HFFc6 (cell line): ENCODE data around the gene C19orf73. TPM values are rescaled to one million over a fixed set of nuclear protein-coding genes. Genes with fewer than 3 reads are reported as not detected.
"Not testable (repeated sequence)": the region's sequence is repeated elsewhere in the genome, so short reads cannot be mapped to it uniquely, and the experiment has no call there.

Experiments
- DNase-seq: peaks from one replicate; pipeline ENCODE4 v3.0.0-alpha.2; 2018
- H3K27ac Mint-ChIP-seq: 2 replicates; pipeline ENCODE4 v1.8.0; 2020; ENCODE audit warnings: mild to moderate bottlenecking, mixed read lengths
- H3K27me3 Mint-ChIP-seq: 2 replicates; pipeline ENCODE4 v1.8.0; 2021; ENCODE audit warnings: mild to moderate bottlenecking, moderate library complexity, mixed read lengths; ENCODE audit not compliant: insufficient read depth
- H3K36me3 Mint-ChIP-seq: 2 replicates; pipeline ENCODE4 v1.8.0; 2021; ENCODE audit warnings: low read depth, mixed read lengths
- H3K4me1 Mint-ChIP-seq: 2 replicates; pipeline ENCODE4 v1.8.0; 2020; ENCODE audit warnings: low read depth, mixed read lengths
- H3K4me3 Mint-ChIP-seq: 2 replicates; pipeline ENCODE4 v1.8.0; 2020; ENCODE audit warnings: mild to moderate bottlenecking, moderate library complexity, mixed read lengths
- H3K9me3 Mint-ChIP-seq: 2 replicates; pipeline ENCODE4 v1.8.0; 2020; ENCODE audit warnings: mild to moderate bottlenecking, mixed read lengths
- total RNA-seq, 6 experiments: library from RNA; stranded (reverse); fragmentation: NEBNext Ultra II Directional; extraction: Animal tissue kit (Norgen Biotek cat#: 25700); gene quantifications; 2 replicates in 1 of 6; 3 replicates in 5 of 6; pipeline ENCODE4 v1.2.3, GENCODE V29; 2021
- TF ChIP-seq, protein P1 (sequence below): fragments of 200-600 bp; sonication (generic); IDR thresholded peaks from 2 replicates; pipeline ENCODE4 v1.5.0; 2021; ENCODE audit warnings: antibody characterized with exemption, mild to moderate bottlenecking

C19orf73 gene
- total RNA-seq, 6 experiments from 2014 or later = 0.60 to 1.1 (median 0.71) TPM

DNA sequence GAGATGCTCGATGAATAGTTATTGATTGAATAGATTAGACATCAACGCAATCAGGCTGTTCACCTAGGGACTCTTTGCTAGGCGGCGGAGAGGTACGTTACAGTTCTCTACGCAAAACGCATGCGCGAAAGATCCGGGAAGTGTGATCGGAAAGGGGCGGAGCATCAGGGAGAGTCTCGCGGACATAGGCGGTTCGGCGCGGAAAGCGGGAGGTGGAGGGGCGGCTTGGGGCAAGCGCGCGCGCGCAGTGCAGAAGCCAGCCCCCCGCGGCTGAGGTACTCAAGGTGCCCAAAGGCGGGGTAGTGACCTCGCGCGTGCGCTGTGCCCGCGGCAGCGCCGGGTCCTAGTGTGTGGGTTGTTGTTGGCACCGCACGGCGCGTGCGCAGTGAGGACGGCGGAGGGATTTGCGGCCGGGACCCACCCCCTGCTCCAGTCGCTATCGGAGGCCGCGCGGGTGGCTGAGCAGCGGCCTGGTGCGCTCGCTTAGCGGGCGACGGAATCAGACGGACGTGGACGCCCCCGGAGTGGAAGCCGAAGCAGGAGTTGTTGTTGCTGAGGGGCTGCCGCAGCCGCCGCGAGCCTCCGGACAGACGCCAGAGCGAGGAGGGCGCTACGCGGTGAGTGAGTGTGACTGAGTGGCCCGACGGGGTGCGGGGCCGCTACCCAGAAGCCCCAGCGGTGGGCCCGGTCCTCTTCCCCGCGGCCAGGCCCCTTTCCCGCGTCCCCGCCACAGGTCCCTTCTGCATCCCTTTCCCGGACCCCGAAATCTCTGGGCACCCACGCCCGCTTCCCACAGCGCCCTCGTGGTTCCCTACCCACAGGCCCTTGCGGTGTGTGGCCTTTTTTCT, 33.7 kb downstream of the C19orf73 start, which contains the start of gene SNRNP70:
Gene SNRNP70 (plus strand): TSS at position 432 of the 848 bp plus-strand sequence. CDS start 964 bp downstream, outside the sequence.
- Mint-ChIP-seq H3K27ac (peak within 1 kb of the TSS; percentile 94), H3K4me1 (peaks cover 29% of the 10 kb centered on the region), H3K9me3 (no peaks in the 10 kb centered on the region), H3K36me3 (peaks cover 21% of the 10 kb centered on the region), H3K4me3 (peak within 1 kb of the TSS; percentile 96), H3K27me3 (peaks cover 2% of the 10 kb centered on the region)
- DNase-seq = peak; percentile 99
- TF ChIP-seq, protein P1, sequence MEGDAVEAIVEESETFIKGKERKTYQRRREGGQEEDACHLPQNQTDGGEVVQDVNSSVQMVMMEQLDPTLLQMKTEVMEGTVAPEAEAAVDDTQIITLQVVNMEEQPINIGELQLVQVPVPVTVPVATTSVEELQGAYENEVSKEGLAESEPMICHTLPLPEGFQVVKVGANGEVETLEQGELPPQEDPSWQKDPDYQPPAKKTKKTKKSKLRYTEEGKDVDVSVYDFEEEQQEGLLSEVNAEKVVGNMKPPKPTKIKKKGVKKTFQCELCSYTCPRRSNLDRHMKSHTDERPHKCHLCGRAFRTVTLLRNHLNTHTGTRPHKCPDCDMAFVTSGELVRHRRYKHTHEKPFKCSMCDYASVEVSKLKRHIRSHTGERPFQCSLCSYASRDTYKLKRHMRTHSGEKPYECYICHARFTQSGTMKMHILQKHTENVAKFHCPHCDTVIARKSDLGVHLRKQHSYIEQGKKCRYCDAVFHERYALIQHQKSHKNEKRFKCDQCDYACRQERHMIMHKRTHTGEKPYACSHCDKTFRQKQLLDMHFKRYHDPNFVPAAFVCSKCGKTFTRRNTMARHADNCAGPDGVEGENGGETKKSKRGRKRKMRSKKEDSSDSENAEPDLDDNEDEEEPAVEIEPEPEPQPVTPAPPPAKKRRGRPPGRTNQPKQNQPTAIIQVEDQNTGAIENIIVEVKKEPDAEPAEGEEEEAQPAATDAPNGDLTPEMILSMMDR = no peak; the same call in 1 of the 2 replicates

DNA sequence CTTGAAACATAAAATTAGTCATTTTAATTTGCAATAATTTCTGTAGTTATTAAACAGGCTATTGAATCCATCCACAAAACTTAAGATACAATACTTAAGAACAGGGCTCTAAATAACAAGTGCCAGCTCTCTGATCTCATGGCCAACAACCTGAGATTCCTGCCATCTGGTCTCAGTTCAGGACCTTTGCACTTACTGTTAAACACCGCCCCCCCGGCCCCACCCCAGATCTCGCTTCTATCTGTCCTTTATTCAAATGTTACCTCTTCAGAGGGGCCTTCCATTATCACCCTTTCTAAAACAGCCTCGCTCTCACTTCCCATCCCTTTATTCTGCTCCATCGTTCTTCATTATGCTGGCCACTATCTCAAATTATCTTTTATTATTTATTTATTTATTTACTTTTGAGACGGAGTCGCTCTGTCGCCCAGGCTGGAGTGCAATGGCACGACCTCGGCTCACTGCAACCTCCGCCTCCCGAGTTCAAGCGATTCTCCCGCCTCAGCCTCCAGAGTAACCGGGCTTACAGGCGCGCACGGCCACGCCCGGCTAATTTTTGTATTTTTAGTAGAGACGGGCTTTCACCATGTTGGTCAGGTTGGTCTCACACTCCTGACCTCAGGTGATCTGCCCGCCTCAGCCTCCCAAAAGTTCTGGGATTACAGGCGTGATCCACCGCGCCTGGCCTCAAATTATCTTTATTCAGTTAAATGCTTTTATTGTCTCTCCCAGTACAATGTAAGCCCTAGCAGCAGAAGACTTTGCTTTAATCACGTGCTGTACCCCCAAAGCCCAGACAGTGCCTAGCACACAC, 34.5 kb downstream of the C19orf73 start:
- Mint-ChIP-seq H3K4me3 (peak overlapping the region; percentile 96), H3K4me1 (peaks cover 29% of the 10 kb centered on the region), H3K27ac (peak overlapping the region; percentile 94), H3K36me3 (peaks cover 18% of the 10 kb centered on the region), H3K9me3 (no peaks in the 10 kb centered on the region), H3K27me3 (peaks cover 2% of the 10 kb centered on the region)
- DNase-seq = no peak
- TF ChIP-seq, protein P1 = no peak

DNA sequence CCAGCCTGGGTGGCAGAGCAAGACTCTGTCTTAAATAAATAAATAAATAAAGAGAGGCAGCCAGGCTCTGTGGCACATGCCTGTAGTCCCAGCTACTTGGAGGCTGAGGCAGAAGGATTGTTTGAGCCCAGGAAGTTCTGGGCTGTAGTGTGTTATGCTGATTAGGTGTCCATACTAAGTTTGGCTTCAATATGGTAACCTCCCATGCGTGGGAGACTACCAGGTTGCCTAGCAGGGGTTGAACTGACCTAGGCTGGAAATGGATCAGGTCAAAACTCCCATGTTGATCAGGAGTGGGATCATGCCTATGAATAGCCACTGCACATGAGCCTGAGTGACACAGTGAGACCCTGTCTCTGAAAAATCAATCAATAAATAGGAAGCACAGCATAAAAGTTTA, 37.7 kb downstream of the C19orf73 start:
- TF ChIP-seq, protein P1 = no peak
- DNase-seq = no peak
- Mint-ChIP-seq H3K27me3 (peaks cover 2% of the 10 kb centered on the region), H3K9me3 (no peaks in the 10 kb centered on the region), H3K4me3 (no peak overlapping the region), H3K4me1 (peaks cover 11% of the 10 kb centered on the region), H3K27ac (no peak overlapping the region), H3K36me3 (peaks cover 6% of the 10 kb centered on the region)

DNA sequence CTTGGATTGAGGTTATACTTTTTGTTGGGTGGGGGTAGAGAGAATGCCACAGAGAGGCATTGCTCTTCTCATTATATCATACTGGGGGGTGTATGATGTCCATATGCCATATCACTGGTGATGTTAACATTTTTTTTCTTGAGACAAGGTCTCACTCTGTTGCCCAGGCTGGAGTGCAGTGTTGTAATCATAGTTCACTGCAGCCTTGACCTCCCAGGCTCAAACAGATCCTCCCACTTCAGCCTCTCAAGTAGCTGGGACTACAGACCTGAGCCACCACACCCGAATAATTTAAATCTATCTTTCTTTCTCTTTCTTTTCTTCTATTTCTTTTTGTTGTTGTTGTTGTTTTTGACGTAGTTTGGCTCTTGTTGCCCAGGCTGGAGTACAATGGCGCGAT, 38.6 kb downstream of the C19orf73 start:
- Mint-ChIP-seq H3K36me3 (no peaks in the 10 kb centered on the region), H3K4me3 (no peak overlapping the region), H3K27ac (no peak overlapping the region), H3K4me1 (peaks cover 10% of the 10 kb centered on the region), H3K27me3 (peaks cover 2% of the 10 kb centered on the region; the same call in 1 of the 2 replicates), H3K9me3 (no peaks in the 10 kb centered on the region)
- no peak for DNase-seq
- TF ChIP-seq, protein P1 = no peak

DNA sequence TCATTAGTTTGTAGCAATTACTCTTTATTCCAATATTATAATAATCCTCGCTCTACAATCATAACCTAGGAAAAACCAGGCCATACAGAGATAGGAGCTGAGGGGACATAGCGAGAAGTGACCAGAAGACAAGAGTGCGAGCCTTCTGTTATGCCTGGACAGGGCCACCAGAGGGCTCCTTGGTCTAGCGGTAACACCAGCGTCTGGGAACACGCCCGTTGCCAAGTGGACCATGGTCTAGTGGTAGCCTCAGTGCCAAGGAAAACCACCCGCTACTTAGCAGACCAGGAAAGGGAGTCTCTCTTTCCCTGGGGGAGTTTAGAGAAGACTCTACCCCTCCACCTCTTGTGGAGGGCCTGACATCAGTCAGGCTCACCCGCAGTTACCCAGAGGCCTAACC, 44.1 kb downstream of the C19orf73 start:
- TF ChIP-seq, protein P1 = peak; percentile 77
- H3K4me3 Mint-ChIP-seq, H3K27ac Mint-ChIP-seq: not testable (repeated sequence)
- peak; percentile 44 for DNase-seq
- Mint-ChIP-seq H3K36me3 (peaks cover 16% of the 10 kb centered on the region), H3K9me3 (peaks cover 12% of the 10 kb centered on the region; the same call in 1 of the 2 replicates), H3K27me3 (peaks cover 19% of the 10 kb centered on the region), H3K4me1 (peaks cover 16% of the 10 kb centered on the region)
